T-cell (primary cell): ENCODE measurements around the gene ATAD5. TPM values are rescaled to one million over a fixed set of nuclear protein-coding genes. Genes with fewer than 3 reads are reported as not detected.
A peak's percentile ranks its signal among the peaks of the same experiment; 100 is the strongest.

Source experiments
- ATAC-seq, 4 experiments: fragments of 200-7000 bp in 3 of 4; fragments of 150-1000 bp in 1 of 4; cut with Tn5 transposase; replicated peaks in 1 of 4; 1 replicate in 3 of 4; 2 replicates in 1 of 4; pipeline ENCODE4 v1.10.0; 2021; ENCODE audit warnings: moderate library complexity in 3 of 4, mild to moderate bottlenecking in 2 of 4, moderate number of reproducible peaks in 1 of 4
- CTCF ChIA-PET, 2 donors: fragments of 300-600 bp; sonication (Branson Sonifier 250); formaldehyde crosslinking; loops; one replicate each; lab custom pipeline; 2022; ENCODE audit warnings: antibody characterized with exemption in 2 of 2; lab: Charles Lee
- POLR2A ChIA-PET, 2 donors: fragments of 300-600 bp; sonication (Branson Sonifier 250); formaldehyde crosslinking; loops; one replicate each; lab custom pipeline; 2022; ENCODE audit warnings: antibody characterized with exemption in 2 of 2; lab: Charles Lee
- DNase-seq, 35 experiments: peaks; one replicate each; pipeline versions ENCODE4 v3.0.0 to v3.0.0-alpha.2; 2013 to 2023
- H3K27ac ChIP-seq: one replicate; pipeline ENCODE4 v1.5.1; 2013; ENCODE audit warnings: low read length
- H3K27me3 ChIP-seq, 2 experiments: replicated peaks in 1 of 2; 1 replicate in 1 of 2; 2 replicates in 1 of 2; pipeline versions ENCODE4 v1.6.1 to v1.7.0; 2013; ENCODE audit warnings: low read length in 1 of 2, mixed read lengths in 1 of 2; ENCODE audit not compliant: control insufficient read depth in 2 of 2, insufficient read depth in 2 of 2; ENCODE audit errors: extremely low read depth in 1 of 2
- H3K36me3 ChIP-seq, 2 donors: 1 replicate in 1 of 2; 2 replicates in 1 of 2; pipeline versions ENCODE4 v1.6.1 to v1.7.0; 2013; ENCODE audit warnings: low read length in 1 of 2; ENCODE audit not compliant: control insufficient read depth in 2 of 2, insufficient read depth in 1 of 2; ENCODE audit errors: extremely low read depth in 1 of 2
- H3K4me1 ChIP-seq, 2 experiments: 1 replicate in 1 of 2; 2 replicates in 1 of 2; pipeline versions ENCODE4 v1.6.1 to v1.7.0; 2013; ENCODE audit warnings: low read length in 2 of 2, mixed read lengths in 1 of 2; ENCODE audit not compliant: insufficient read depth in 2 of 2, control insufficient read depth in 1 of 2; ENCODE audit errors: extremely low read depth in 1 of 2
- H3K4me3 ChIP-seq, 2 donors: 1 replicate in 1 of 2; 2 replicates in 1 of 2; pipeline versions ENCODE4 v1.5.1 to v1.7.0; 2013; ENCODE audit warnings: mild to moderate bottlenecking in 2 of 2, low read length in 1 of 2, moderate library complexity in 1 of 2; ENCODE audit not compliant: control insufficient read depth in 1 of 2; ENCODE audit errors: extremely low read depth in 1 of 2
- H3K9me3 ChIP-seq: 2 replicates; pipeline ENCODE4 v1.7.0; 2013
- H3K27ac Mint-ChIP-seq, 2 donors: one replicate each; pipeline ENCODE4 v1.8.0; 2020 to 2021; ENCODE audit warnings: mild to moderate bottlenecking in 2 of 2, mixed read lengths in 2 of 2
- H3K27me3 Mint-ChIP-seq, 2 donors: one replicate each; pipeline ENCODE4 v1.8.0; 2021 to 2022; ENCODE audit warnings: mixed read lengths in 2 of 2
- H3K36me3 Mint-ChIP-seq: one replicate; pipeline ENCODE4 v1.8.0; 2021; ENCODE audit warnings: mixed read lengths
- H3K4me1 Mint-ChIP-seq, 3 donors: one replicate each; pipeline ENCODE4 v1.8.0; 2020 to 2022; ENCODE audit warnings: mixed read lengths in 3 of 3, mild to moderate bottlenecking in 1 of 3
- H3K4me3 Mint-ChIP-seq, 3 donors: one replicate each; pipeline ENCODE4 v1.8.0; 2020 to 2022; ENCODE audit warnings: mild to moderate bottlenecking in 3 of 3, mixed read lengths in 3 of 3, moderate library complexity in 3 of 3
- H3K9me3 Mint-ChIP-seq, 3 donors: one replicate each; pipeline ENCODE4 v1.8.0; 2020 to 2022; ENCODE audit warnings: mixed read lengths in 3 of 3
- WGBS: methylation state at CpG from one replicate; pipeline ENCODE4 v1.1.5; 2013; ENCODE audit warnings: missing lambda C conversion rate; ENCODE audit not compliant: insufficient coverage; 5-methylcytosine and 5-hydroxymethylcytosine counted together
- total RNA-seq, 35 experiments: library from RNA in 6 of 35; stranded (reverse) in 6 of 35; fragments of 120-200 nt in 1 of 35; gene quantifications; one replicate each; pipeline versions ENCODE4 v1.2.1 to v1.2.4 and lab custom pipeline; 2013 to 2026

ATAD5 gene
- total RNA-seq, 5 donors from 2014 or later (not counting 1 experiment from before 2014, with no cell fraction given) = 3.9 to 5.3 (median 4.2) TPM

GRCh38 chr17:30869005-30869404 lies 37.2 kb downstream of the ATAD5 start:
- Mint-ChIP-seq H3K27me3 (no peaks in the 10 kb centered on the region), H3K4me1 (no peaks in the 10 kb centered on the region), H3K36me3 (peaks cover 16% of the 10 kb centered on the region), H3K4me3 (no peak overlapping the region), H3K9me3 (no peaks in the 10 kb centered on the region), H3K27ac (no peak overlapping the region)
- no peaks in the 10 kb centered on the region for H3K4me1 ChIP-seq
- H3K27me3 ChIP-seq = no peaks in the 10 kb centered on the region
- H3K4me3 ChIP-seq = no peak overlapping the region
- 100% methylated on average over 4 of the region's 6 CpGs for WGBS
- CTCF ChIA-PET = no interaction called here
- POLR2A ChIA-PET = no interaction called here
- H3K9me3 ChIP-seq = no peaks in the 10 kb centered on the region
- no peak overlapping the region for H3K27ac ChIP-seq
- peaks cover 0 to 9% of the 10 kb centered on the region in 2 donors for H3K36me3 ChIP-seq
- DNase-seq (no peak), ATAC-seq (no peak)

GRCh38 chr17:30886187-30886586 lies 54.4 kb downstream of the ATAD5 start:
- ATAC-seq (no peak), DNase-seq (no peak)
- CTCF ChIA-PET = interaction anchor here in 1 of 2 donors (0.6 kb wide), 1 partner anchor 309 kb away, joined by 3 read pairs; no protein-coding TSS in a partner anchor
- whole genome bisulfite sequencing = 100% methylated on average over 1 of the region's 5 CpGs
- H3K4me3 Mint-ChIP-seq = no peak overlapping the region
- no peaks in the 10 kb centered on the region for H3K36me3 ChIP-seq
- H3K4me1 Mint-ChIP-seq = no peaks in the 10 kb centered on the region
- no peak overlapping the region for H3K27ac Mint-ChIP-seq
- no peaks in the 10 kb centered on the region for H3K36me3 Mint-ChIP-seq
- no peaks in the 10 kb centered on the region for H3K4me1 ChIP-seq
- no peak overlapping the region for H3K4me3 ChIP-seq
- POLR2A ChIA-PET = interaction anchor here in 1 of 2 donors (0.6 kb wide), 1 partner anchor 18 kb away, joined by 5 read pairs; no protein-coding TSS in a partner anchor
- no peaks in the 10 kb centered on the region for H3K27me3 Mint-ChIP-seq
- no peak overlapping the region for H3K27ac ChIP-seq
- no peaks in the 10 kb centered on the region for H3K9me3 ChIP-seq
- no peaks in the 10 kb centered on the region for H3K9me3 Mint-ChIP-seq
- H3K27me3 ChIP-seq = no peaks in the 10 kb centered on the region

GRCh38 chr17:30894236-30894635 lies 62.5 kb downstream of the ATAD5 start:
- 86% methylated on average over 1 of the region's 3 CpGs for WGBS
- no peaks in the 10 kb centered on the region for H3K9me3 Mint-ChIP-seq
- CTCF ChIA-PET = no interaction called here

GRCh38 chr17:30897311-30897710 lies 65.5 kb downstream of the ATAD5 start:
- H3K9me3 ChIP-seq = no peaks in the 10 kb centered on the region
- no peak overlapping the region for H3K27ac ChIP-seq
- ATAC-seq (no peak), DNase-seq (no peak)
- Mint-ChIP-seq H3K27ac (no peak overlapping the region), H3K4me1 (peaks cover 13 to 19% (median 15%) of the 10 kb centered on the region in 3 donors), H3K9me3 (no peaks in the 10 kb centered on the region), H3K27me3 (no peaks in the 10 kb centered on the region), H3K4me3 (no peak overlapping the region), H3K36me3 (peaks cover 18% of the 10 kb centered on the region)
- H3K27me3 ChIP-seq = no peaks in the 10 kb centered on the region
- ChIA-PET POLR2A (no interaction called here), CTCF (no interaction called here)
- H3K4me1 ChIP-seq = no peaks in the 10 kb centered on the region
- WGBS = 90% methylated on average over 3 of the region's 5 CpGs
- peaks cover 0 to 41% of the 10 kb centered on the region in 2 donors for H3K36me3 ChIP-seq
- H3K4me3 ChIP-seq = no peak overlapping the region

More at GRCh38 chr17:30894236-30894635, 62.5 kb downstream of the ATAD5 start:
- peaks cover 0 to 3% (median 0%) of the 10 kb centered on the region in 3 donors for H3K4me1 Mint-ChIP-seq
- no peaks in the 10 kb centered on the region for H3K4me1 ChIP-seq
- ATAC-seq (no peak), DNase-seq (no peak)
- peaks cover 7% of the 10 kb centered on the region for H3K36me3 Mint-ChIP-seq
- no peak overlapping the region for H3K27ac ChIP-seq
- H3K36me3 ChIP-seq = peaks cover 0 to 20% of the 10 kb centered on the region in 2 donors
- POLR2A ChIA-PET = interaction anchor here in 1 of 2 donors (0.7 kb wide), 1 partner anchor 20 kb away, joined by 3 read pairs; no protein-coding TSS in a partner anchor
- no peaks in the 10 kb centered on the region for H3K27me3 ChIP-seq
- no peaks in the 10 kb centered on the region for H3K9me3 ChIP-seq
- H3K4me3 Mint-ChIP-seq = no peak overlapping the region
- peak overlapping the region in 1 of 2 donors; percentile 2 for H3K27ac Mint-ChIP-seq
- H3K4me3 ChIP-seq = no peak overlapping the region
- no peaks in the 10 kb centered on the region for H3K27me3 Mint-ChIP-seq

- CTCF ChIA-PET = no interaction called here
- ATAC-seq (peak; percentile 10 to 31 (median 20)), DNase-seq (peak in 7 of 35 experiments; percentile 4 to 37 (median 9))
- Mint-ChIP-seq H3K27me3 (no peaks in the 10 kb centered on the region), H3K4me3 (peak overlapping the region; percentile 89 to 96 (median 91)), H3K36me3 (peaks cover 13% of the 10 kb centered on the region), H3K9me3 (no peaks in the 10 kb centered on the region), H3K27ac (peak overlapping the region; percentile 95 to 96), H3K4me1 (peaks cover 49 to 57% (median 54%) of the 10 kb centered on the region in 3 donors)
- 0% methylated on average over 10 of the region's 11 CpGs for WGBS
- Histone ChIP-seq H3K4me3 (peak overlapping the region; percentile 85 to 99), H3K27me3 (no peaks in the 10 kb centered on the region), H3K4me1 (peaks cover 2 to 26% of the 10 kb centered on the region in 2 experiments), H3K36me3 (peaks cover 5 to 15% of the 10 kb centered on the region in 2 donors), H3K27ac (peak overlapping the region; percentile 75), H3K9me3 (no peaks in the 10 kb centered on the region)
- POLR2A ChIA-PET = no interaction called here
These were observed 74.0 kb downstream of the ATAD5 start for GRCh38 chr17:30905742-30906100.

- Histone ChIP-seq H3K9me3 (no peaks in the 10 kb centered on the region), H3K36me3 (peaks cover 5 to 13% of the 10 kb centered on the region in 2 donors), H3K27me3 (no peaks in the 10 kb centered on the region), H3K4me1 (peaks cover 2 to 26% of the 10 kb centered on the region in 2 experiments), H3K27ac (peak within 1 kb of the TSS; percentile 75), H3K4me3 (peak within 1 kb of the TSS; percentile 85 to 99)
- Mint-ChIP-seq H3K9me3 (no peaks in the 10 kb centered on the region), H3K36me3 (peaks cover 13% of the 10 kb centered on the region), H3K4me3 (peak within 1 kb of the TSS; percentile 89 to 96 (median 91)), H3K27me3 (no peaks in the 10 kb centered on the region), H3K4me1 (peaks cover 47 to 53% (median 52%) of the 10 kb centered on the region in 3 donors), H3K27ac (peak within 1 kb of the TSS; percentile 95 to 96)
- WGBS = under 1% methylated on average over 41 of the region's 47 CpGs
- DNase-seq (peak; percentile 71 to 93 (median 83)), ATAC-seq (peak; percentile 94 to 98 (median 96))
- ChIA-PET CTCF (interaction anchor here in 1 of 2 donors (0.5 kb wide), 1 partner anchor 802 kb away, joined by 3 read pairs; no protein-coding TSS in a partner anchor), POLR2A (no interaction called here)
These were observed 74.5 kb downstream of the ATAD5 start, which contains the start of gene TEFM for GRCh38 chr17:30906101-30906911. TSS of gene TEFM (minus strand) at chr17:30906238. CDS start at chr17:30906198, 40 bp downstream.
